IPS-20b (cell line): ENCODE measurements around the gene PARP8.
"Not testable (repeated sequence)": the region's sequence is repeated elsewhere in the genome, so short reads cannot be mapped to it uniquely, and the experiment has no call there.

Source experiments
- H3K27ac ChIP-seq: one replicate; pipeline ENCODE4 v1.5.1; 2013; ENCODE audit warnings: low read length
- H3K27me3 ChIP-seq: 2 replicates; pipeline ENCODE4 v1.6.1; 2013; ENCODE audit warnings: mild to moderate bottlenecking, low read length, inconsistent platforms; ENCODE audit not compliant: insufficient read depth
- H3K36me3 ChIP-seq: 2 replicates; pipeline ENCODE4 v1.6.1; 2013; ENCODE audit warnings: low read depth, mild to moderate bottlenecking, inconsistent platforms, low read length, moderate library complexity; ENCODE audit not compliant: insufficient read depth
- H3K4me1 ChIP-seq: 2 replicates; pipeline ENCODE4 v1.6.1; 2013; ENCODE audit warnings: mild to moderate bottlenecking, control low read depth, inconsistent platforms, low read length, moderate library complexity; ENCODE audit not compliant: insufficient read depth
- H3K4me3 ChIP-seq: 2 replicates; pipeline ENCODE4 v1.5.1; 2013; ENCODE audit warnings: mild to moderate bottlenecking, low read length, inconsistent platforms
- H3K9ac ChIP-seq: 2 replicates; pipeline ENCODE4 v1.6.1; 2013; ENCODE audit warnings: low read depth, mild to moderate bottlenecking, inconsistent platforms, low read length, moderate library complexity
- H3K9me3 ChIP-seq: 2 replicates; pipeline ENCODE4 v1.6.1; 2013; ENCODE audit warnings: mild to moderate bottlenecking, low read depth, low read length, inconsistent platforms; ENCODE audit not compliant: insufficient read depth

PARP8 gene

DNA sequence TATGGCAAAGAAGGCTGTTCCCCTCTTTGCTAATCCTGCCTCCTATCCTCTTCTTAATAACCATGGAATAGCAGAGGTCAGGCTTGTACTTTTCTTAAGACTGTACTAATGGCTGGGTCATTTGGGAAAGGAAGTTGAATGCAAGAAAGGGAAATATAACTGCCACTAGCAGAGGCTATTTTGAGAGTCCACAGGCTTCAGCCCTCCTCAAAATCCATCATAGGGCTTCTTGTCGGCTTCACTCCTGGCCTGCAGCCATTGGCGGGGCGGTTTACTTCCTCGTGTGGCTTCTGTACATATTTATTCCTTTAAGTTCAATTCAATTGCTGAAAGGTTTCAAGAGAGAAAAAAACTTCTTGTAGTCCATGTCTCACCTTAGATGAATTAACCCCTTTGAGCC, 2.8 kb upstream of the PARP8 start:
- H3K9me3 ChIP-seq: no peaks in the 10 kb centered on the region
- peaks cover 12% of the 10 kb centered on the region for H3K27me3 ChIP-seq
- H3K4me3 ChIP-seq: no peak overlapping the region
- no peak overlapping the region for H3K9ac ChIP-seq
- H3K4me1 ChIP-seq: no peaks in the 10 kb centered on the region; the same call in 1 of the 2 replicates
- H3K27ac ChIP-seq: no peak overlapping the region
- H3K36me3 ChIP-seq: no peaks in the 10 kb centered on the region

DNA sequence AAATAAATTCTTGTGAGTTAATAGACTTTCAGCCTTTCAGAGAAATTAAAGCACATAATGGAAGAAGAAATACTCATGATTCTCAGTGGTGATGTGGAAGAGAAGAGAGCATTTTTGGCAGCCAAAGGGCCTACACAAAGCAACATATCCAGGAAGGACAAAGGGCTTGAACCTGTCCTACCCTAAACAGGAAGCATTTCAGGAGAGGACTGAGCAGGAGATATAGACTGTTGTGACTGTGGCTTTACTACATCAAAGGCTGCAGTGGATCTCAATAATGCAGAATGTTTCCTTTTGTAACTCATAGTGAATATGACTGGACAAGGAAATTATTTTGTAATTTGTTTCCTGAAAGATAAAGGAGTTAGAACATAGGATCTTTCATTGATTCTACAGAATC, 1.3 kb upstream of the PARP8 start:
- Histone ChIP-seq H3K9me3 (no peaks in the 10 kb centered on the region), H3K4me1 (peaks cover 7% of the 10 kb centered on the region; the same call in 1 of the 2 replicates), H3K36me3 (no peaks in the 10 kb centered on the region; the same call in 1 of the 2 replicates), H3K27me3 (peaks cover 12% of the 10 kb centered on the region), H3K9ac (no peak overlapping the region), H3K27ac (no peak overlapping the region), H3K4me3 (no peak overlapping the region)

DNA sequence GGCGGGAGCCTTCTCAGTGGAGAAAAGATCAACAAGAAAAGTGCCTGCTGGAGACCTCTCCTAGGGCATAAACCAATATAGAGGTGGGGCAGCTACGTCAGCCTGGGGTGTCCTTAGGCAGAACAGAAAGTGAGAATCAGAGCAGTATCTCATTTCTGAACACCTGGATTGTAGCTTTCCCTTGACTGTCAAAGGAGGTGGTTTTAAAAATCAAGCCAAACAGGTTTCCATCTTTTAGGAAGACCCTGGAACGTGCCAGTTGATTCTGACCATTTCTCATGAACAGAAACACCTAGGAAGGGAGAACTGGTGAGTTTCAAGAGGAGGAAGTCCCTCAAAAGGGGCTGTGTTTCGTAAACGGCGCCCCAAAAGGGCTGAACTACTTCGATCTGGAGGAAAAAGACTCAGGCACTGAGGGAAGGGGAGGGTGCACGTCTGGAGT, 655 bp upstream of the PARP8 start:
- peak overlapping the region; percentile 96 for H3K4me3 ChIP-seq
- H3K36me3 ChIP-seq, H3K27ac ChIP-seq, H3K9me3 ChIP-seq, H3K4me1 ChIP-seq: not testable (repeated sequence)
- peaks cover 12% of the 10 kb centered on the region for H3K27me3 ChIP-seq
- peak overlapping the region; percentile 59; the same call in 1 of the 2 replicates for H3K9ac ChIP-seq

DNA sequence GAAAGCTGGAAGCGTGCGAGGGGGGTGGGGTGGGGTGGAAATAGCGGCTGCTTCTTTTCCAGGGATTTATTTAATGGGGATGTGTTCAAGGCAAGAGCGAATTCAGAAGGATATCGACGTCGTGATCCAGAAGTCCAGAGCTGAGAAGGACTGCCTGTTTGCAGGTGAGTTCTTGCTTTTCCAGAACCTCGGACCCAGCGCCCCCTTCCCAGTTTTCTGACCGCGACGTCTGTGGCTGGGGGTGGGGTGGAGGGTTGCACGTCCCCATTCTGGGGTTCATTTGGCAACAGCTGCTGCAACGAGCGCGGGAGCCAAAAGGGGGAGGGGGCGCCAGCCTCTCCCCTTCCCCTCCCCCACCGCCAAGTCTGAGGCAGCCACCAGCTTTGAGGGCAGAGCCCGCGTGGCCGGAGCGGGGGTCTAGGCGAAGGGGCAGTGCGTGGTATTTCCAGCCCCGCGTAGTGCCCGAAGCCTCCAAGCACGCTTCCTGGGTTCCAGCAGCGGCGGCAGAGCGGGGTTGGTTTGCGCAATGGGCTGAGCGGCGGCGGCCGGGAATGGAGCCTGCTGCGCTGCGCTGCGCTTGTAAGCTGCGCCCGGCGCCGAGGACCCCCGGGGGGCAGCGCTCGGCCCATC, 701 bp downstream of the PARP8 start:
- peak overlapping the region; percentile 52 for H3K27ac ChIP-seq
- peak overlapping the region; percentile 96 for H3K4me3 ChIP-seq
- peak overlapping the region; percentile 83 for H3K9ac ChIP-seq
- H3K4me1 ChIP-seq: peaks cover 11% of the 10 kb centered on the region
- no peaks in the 10 kb centered on the region; the same call in 1 of the 2 replicates for H3K36me3 ChIP-seq
- H3K27me3 ChIP-seq: peaks cover 12% of the 10 kb centered on the region
- H3K9me3 ChIP-seq: no peaks in the 10 kb centered on the region

DNA sequence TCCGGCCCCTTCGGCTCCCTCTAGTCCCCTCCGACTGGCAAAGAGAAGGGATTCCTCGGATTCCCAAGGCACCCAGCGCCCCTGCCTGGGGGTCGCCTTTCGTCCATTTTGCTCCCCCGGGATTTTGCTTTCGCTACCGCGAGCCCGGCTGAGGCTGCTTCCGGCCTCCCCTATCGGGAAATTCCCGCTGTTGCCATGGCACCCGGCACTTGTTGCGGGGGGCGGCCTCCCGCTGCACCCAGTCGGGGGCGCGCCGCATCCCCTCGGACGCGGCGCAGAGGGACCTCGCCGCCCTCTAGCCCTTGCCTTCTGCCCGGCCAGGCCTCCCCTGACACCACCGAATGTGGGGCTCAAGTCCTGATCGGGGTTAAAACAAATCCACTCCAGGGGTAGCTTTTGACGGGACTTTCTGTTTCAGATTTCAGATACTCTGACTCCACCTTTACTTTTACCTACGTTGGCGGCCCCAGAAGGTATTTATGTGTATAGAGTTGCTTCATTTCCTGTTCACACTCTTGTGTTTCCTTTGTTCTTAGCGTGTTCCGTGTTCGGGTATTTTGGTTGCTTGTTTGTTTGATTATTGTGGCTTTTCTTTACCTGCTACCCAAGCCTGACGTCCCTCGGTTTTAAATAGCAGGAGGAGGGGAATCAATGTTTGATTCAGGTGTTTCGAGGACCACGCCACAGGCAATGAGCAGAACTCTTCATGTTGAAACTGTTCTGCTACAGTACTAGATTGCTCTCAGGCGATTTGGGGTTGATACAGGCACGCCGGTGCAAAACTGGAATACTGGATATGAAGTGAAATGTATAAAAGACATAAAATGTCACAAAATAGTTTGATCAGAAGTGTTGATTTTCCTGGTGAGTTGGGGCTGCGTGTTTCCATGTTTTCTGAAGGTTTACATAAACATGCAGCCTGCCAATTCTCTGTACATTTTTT, 1.5 kb downstream of the PARP8 start:
- Histone ChIP-seq H3K36me3 (no peaks in the 10 kb centered on the region; the same call in 1 of the 2 replicates), H3K9ac (peak overlapping the region; percentile 83), H3K4me3 (peak overlapping the region; percentile 96), H3K27me3 (peaks cover 12% of the 10 kb centered on the region), H3K27ac (peak overlapping the region; percentile 52), H3K4me1 (peaks cover 14% of the 10 kb centered on the region), H3K9me3 (no peaks in the 10 kb centered on the region)

DNA sequence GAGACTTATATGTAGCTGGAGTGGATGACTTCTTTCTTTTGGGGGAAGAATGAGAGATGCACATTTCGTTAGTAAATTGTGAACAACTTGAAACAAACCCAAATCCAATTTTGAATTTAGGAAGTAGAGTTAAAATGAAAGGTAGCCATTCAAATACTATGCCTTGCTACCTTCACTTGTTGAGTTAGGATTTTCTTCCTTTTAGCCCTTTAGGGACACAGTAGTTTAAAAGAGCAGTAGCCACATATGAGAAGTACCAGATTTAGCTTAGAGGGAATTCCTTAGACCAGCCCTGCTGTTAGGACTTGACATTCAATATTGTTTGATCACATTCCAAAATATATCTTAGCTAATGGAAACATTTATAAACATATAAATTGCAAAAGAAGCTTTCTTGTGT, 2.2 kb downstream of the PARP8 start:
- not testable (repeated sequence) for H3K9me3 ChIP-seq, H3K27ac ChIP-seq, H3K36me3 ChIP-seq
- Histone ChIP-seq H3K4me3 (peak overlapping the region; percentile 96), H3K9ac (peak overlapping the region; percentile 83; the same call in 1 of the 2 replicates), H3K27me3 (peaks cover 12% of the 10 kb centered on the region), H3K4me1 (peaks cover 18% of the 10 kb centered on the region)

DNA sequence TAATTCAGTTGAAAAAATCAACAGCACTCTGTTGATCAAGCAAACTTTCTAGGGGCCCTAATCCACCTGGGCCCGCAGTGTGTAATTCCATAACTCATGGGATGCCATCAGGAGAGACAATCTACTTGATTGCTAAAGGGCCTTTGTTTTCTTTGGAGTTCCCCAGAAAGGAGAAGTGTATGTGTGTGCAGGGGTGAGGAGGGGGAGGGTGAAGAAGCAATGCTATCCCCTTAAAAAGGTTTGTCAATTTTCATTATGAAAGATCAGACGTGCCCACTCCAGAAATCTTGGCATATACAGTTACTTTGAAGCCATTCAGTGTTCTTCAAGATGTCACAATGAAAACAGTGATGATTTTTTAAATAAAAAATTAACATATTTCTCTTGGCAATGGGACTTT, 6.2 kb downstream of the PARP8 start:
- Histone ChIP-seq H3K27me3 (no peaks in the 10 kb centered on the region), H3K9me3 (no peaks in the 10 kb centered on the region), H3K4me3 (no peak overlapping the region)

DNA sequence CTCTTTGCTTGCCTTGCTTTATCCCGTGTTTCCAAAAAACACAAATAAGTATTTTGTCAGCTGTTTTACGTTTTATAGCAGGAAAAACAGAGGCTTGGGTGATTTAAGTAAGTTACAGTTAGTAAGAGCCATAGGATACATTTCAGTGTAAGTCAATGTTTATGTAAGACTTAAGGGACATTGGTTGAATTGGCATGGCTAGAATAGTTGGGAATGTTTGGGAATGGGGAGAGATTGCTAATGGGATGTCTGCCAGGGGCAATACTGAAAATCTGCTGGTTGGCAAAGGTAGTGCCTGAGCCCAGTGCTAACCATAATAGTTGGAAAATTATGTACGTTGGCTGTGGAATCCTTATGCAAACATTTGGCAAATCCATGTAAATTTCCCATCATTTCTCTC, 7.0 kb downstream of the PARP8 start:
- H3K27ac ChIP-seq: not testable (repeated sequence)
- H3K4me1 ChIP-seq: peaks cover 27% of the 10 kb centered on the region

More for the DNA sequence above, 6.2 kb downstream of the PARP8 start:
- H3K36me3 ChIP-seq: no peaks in the 10 kb centered on the region; the same call in 1 of the 2 replicates
- H3K4me1 ChIP-seq: peaks cover 24% of the 10 kb centered on the region
- H3K27ac ChIP-seq: no peak overlapping the region
- H3K9ac ChIP-seq: no peak overlapping the region

DNA sequence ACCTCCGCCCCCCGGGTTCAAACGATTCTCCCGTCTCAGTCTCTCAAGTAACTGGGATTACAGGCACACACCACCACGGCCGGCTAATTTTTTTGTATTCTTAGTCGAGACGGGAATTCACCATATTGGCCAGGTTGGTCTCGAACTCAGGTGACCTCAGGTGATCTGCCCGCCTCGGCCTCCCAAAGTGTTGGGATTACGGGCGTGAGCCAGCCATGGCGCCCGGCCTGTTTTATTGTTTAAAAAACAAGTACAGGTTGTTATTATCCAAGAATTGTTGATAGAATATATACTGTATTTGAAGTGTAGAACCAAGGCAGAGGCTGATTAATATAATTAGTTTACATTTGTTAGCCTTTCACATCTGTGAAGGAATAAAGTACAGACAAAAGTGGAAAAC, 8.9 kb downstream of the PARP8 start:
- no peak overlapping the region for H3K4me3 ChIP-seq
- no peaks in the 10 kb centered on the region for H3K27me3 ChIP-seq
- no peak overlapping the region for H3K27ac ChIP-seq
- no peak overlapping the region for H3K9ac ChIP-seq
- H3K9me3 ChIP-seq: no peaks in the 10 kb centered on the region
- no peaks in the 10 kb centered on the region for H3K36me3 ChIP-seq
- peaks cover 22% of the 10 kb centered on the region for H3K4me1 ChIP-seq

More for the DNA sequence above, 7.0 kb downstream of the PARP8 start:
- not testable (repeated sequence) for H3K9me3 ChIP-seq, H3K9ac ChIP-seq, H3K4me3 ChIP-seq, H3K36me3 ChIP-seq, H3K27me3 ChIP-seq

DNA sequence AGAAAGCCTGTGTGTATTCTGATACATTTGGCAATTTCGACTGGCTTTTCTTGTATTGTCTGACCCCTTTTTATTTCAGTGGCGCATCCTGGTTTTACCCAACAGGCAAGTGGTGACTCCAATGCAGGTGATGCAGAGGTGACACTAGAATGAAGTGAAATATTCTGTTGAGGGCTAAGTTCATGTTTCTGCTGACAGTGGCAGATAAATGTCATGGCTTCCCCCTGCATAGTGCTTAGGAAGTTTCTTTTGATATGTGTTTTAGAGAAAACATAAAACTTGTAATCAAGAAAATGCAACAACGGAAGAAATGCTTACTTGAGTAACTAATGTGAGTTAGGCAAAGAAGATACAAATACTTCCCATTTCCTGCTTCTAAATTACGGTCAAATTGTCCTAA, 13.1 kb downstream of the PARP8 start:
- H3K4me1 ChIP-seq: peaks cover 35% of the 10 kb centered on the region; the same call in 1 of the 2 replicates
- H3K4me3 ChIP-seq, H3K9ac ChIP-seq, H3K9me3 ChIP-seq, H3K36me3 ChIP-seq, H3K27ac ChIP-seq, H3K27me3 ChIP-seq: not testable (repeated sequence)

DNA sequence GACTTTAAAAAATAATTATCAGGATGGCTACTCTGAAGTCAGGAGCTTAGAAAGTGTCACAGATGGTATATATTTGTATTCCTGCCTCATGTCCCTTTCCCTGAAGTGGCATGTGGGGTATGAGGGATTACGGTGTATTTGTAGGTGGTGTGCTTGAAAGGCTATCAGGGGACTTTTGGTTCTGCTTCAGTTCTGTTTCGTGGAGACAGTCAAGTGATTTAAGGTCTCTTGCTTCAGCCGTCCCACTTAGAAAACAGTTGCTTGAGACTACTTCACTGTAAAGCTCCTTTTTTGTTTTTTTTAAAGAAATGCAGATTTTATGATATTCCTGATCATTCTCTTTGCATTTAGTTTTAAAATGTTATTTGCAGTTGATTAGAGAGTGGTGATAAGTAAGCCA, 18.3 kb downstream of the PARP8 start:
- peaks cover 9% of the 10 kb centered on the region; the same call in 1 of the 2 replicates for H3K9me3 ChIP-seq
- H3K27ac ChIP-seq: no peak overlapping the region
- H3K4me3 ChIP-seq: no peak overlapping the region
- H3K27me3 ChIP-seq: no peaks in the 10 kb centered on the region
- no peak overlapping the region for H3K9ac ChIP-seq
- H3K36me3 ChIP-seq: no peaks in the 10 kb centered on the region
- H3K4me1 ChIP-seq: peaks cover 32% of the 10 kb centered on the region; the same call in 1 of the 2 replicates
